ENCODE results near the gene SORCS2.
A peak's percentile ranks its signal among the peaks of the same experiment; 100 is the strongest.

SORCS2 gene

DNA sequence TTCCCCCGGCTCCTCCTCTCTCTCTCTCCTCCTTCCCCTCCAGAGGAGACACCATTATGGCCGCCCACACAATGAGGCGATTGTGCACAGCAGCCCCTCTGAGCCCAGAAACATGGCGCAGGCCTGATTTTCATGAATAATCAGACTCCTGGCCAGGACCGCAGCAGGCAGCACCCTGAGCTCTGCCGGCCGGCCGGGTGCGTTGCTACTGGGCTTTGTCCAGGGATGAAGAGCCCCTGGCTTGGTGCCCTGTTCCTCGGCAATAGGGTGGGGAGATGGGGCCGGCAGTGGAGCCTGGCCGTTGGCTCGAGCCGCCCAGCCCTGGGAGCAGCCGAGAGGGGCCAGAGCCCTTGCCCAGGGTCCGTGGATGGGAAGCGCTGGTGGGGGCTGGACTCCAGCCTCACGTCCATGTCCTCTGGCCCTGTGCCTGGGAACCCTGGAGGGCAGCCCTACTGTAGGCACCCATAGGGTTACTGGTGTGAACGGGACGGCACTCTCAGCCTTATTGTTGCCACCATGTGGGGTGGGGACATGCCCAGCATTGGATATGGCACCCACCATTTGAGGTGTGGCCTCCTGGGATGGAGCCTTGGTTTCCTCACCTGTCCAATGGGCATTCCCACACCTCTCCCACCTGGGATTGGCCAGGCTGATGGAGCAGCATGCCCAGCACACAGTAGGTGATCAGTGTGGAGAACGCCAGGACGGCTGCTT lies 103.0 kb downstream of the SORCS2 start:
- DNase-seq, result no peak

DNA sequence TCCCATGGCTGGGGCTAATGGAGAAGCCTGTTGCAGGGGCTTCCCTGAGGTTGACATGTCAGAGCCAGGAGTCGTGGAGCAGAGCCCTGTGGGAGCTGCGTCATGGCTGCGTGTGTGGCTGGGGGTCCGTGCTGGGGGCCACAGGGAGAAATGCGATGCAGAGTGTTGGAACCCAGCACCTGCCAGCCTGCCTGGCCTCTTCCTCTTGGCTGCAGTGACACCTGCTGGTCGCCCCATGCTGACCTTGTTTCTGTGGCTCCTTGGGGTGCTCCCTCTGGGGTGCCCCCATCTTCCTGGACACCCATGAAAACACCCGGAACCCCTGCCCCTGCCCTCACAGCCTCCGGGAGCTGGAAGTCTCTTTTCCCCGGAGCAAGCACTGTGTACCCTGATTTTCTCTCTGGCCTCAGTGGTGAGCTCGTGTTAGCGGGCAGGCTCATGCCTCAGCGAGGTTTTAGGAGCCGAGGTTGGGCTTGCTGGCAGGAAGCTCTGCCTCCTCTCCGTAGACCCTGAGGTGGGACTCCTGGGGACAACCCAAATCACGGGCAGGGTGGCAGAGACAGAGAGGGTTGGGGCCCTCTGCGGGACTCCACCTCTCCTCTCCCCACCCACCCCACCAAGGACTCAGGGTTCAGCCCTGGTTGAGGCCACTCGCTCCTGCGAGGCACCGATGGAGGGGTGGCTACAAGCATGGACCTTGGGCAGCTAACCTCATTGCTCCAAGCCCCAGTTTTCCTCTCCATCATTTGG lies 103.7 kb downstream of the SORCS2 start:
- peak; percentile 34 for DNase-seq

DNA sequence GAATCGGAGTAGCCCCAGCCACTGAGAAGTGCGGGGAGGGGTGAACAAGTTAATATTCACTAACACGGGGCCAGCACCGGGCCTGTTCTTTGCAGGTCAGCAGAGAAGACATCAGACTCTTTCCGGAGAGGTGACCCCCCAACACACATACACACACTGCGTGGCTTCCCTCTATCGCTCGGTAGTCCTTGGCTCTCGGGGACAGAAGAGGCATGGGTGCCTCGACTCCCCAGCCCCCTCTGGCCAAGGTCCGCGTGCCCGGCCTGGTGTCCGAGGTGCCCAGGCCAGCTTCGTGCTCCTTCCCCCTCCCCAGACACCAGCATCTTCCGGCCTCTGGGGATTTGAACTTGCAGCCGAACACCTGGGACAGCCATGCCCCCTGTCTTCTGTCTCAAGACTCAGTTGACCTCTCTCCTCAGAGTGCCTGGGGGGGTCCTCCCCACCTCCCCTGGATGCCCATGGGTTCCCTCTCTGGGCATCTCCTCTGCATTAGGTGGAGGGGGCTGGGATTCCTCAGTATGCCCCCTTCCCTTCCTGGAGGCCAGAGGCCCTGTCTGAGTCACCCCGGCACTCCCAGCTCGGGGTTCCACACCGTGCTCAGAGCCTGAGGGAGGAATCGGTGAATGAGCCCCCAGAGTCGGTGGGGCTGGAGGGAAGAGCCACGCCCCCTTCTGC lies 104.5 kb downstream of the SORCS2 start:
- no peak for DNase-seq

DNA sequence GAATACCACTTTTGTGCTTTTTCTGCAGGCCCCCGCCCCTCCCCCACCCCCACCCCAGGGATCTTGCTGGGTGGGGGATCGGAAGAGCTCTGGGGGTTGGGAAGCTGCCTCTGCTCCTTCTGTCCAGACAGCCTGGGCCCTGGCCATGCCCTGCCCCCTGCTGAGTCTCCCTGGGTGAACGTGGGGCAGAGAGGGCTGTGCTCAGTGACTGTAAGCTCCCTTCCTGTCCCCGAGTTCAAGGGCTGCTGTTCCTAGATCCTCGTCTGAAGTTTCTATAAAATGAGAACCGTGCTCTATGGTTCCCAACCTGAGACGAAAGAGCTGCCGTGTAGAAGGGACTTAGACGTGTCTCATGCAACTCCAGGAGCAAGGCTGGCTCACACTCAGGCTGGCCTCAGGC lies 105.0 kb downstream of the SORCS2 start:
- no peak for DNase-seq

DNA sequence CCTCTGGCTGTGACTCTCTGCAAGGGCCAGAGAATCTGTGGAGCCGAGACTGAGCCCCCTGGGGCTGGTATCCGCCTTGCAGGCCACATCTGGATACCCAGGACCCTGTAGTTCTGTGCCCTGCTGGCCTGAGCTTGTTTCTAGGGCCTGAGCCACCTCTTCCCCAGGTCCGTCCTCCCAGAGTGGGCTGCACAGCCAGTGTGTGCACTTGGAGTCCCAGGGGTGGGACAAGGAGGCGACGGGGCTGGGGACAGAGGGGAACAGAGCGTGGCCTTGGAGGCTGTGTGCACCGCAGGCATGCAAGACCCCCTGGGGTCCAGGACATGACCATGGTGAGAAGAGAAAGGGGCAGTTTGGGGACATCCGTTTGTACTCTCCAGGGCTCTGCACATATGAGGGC lies 105.5 kb downstream of the SORCS2 start:
- no peak for DNase-seq

DNA sequence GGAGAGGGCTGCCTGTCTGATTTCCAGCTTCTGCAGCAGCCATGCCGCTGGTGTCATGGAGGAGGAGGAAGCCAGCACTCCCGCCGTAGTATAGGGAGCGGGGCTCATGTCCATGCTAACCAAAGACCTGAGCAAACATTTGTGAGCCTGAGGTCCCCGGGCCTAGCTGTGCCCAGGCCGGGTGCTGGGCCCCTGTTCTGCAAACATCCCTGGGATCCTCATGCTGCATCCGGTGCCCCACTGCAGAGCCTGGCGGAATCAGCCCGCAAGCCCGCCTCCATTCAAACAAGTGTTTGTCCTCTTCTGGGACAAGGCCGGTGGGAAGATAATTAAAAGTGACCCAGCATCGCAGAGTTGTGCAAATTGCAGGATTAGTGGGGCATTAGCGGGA lies 106.3 kb downstream of the SORCS2 start:
- no peak for DNase-seq

DNA sequence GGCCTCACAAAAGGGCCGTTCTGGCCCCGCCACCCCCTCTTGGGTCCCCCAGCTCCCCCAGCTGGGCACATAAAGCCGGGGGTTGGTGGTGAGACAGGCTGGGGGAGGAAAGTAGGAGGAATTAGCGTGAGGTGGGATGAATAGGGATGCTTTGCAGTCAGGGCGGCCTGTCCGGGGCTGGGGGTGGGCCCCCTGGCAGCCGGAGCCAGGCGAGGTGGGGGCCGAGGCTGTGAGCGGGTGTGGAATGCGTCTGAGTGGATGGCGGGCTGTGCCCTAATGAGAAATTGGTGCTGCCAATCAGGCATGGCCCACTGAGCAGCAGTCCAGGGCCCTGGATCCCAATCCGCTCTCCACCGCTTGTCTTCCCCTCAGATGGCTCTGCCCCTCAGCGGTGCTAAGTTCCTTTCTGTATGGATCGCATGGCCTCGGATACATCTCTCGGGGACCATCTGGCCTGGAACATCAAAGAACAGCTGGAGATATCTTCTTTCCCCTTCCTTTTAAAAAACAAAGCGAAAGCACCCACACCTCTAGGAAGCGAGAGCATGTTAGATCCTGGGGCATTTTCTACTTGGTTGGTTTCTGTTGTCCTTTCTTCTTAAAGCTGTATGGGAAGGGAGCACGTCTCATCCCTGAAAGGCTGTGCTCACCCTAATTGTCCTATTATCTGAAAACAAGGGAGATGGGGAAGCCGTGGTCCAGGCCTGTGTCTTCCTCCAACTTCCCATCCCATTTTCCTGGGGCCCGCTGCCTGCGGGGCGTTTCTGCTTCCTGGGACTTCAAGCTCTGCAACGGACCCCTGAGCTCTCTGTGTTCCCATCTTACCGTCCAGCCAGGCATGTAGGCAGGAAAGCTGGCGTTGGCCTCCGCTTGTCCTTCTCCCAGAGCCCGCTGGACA lies 106.9 kb downstream of the SORCS2 start:
- no peak for DNase-seq

DNA sequence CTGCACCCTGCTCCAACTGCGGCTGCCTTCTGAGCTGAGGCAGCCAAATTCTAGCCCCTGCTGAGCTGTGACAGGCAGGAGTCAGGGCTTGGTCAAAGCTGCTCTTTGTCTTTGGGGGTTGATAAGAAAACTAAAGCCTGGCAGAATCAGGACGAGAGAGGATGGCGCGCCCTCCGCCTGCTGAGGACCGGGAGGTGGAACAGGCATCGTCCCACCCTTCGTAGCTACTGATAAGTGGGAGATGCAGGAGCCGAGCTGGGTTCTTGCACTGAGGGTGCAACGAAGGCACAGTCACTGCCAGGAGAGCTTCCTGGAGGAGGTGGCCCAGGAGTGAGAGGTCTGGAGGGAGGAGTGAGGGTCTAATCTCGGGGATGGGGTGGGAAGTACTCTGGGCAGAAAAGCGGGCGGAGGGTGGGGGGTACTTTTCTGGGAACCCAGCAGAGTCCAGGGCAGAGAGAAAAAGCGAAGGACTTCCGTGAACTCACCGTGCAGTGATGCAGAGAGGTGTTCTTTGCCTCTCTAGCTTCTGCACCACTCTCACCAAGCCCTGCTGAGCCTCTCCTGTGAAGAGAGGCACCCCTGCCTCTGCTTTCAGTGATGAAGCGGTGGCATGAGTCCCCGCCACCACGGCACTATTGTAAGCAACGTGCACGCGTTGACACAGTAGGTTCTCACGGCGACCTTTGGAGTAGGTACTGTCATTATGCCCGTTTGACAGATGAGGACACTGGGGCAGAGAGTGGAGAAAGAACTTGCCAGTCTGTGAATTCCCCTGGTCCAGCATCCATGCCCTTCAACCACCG lies 107.8 kb downstream of the SORCS2 start:
- no peak for DNase-seq

DNA sequence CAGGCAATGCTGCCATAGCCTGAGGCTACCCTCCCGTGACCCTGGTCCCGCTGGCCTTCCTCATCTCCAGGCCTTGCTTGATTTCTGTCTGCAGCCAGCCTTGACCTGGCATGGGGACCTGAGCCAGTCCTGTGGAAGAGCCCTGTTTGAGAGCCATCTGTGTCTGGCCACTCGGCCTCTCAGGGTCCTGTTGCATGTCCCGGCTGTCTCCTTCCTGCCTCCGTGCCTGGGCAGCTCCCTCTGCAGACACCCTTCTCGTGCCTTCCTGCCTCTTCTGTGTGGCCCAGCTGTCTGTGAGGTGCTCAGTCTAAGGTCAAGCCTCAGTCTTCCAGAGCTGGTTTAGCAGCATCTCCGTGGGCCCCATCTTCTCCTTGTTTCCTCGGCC lies 108.4 kb downstream of the SORCS2 start:
- no peak for DNase-seq

DNA sequence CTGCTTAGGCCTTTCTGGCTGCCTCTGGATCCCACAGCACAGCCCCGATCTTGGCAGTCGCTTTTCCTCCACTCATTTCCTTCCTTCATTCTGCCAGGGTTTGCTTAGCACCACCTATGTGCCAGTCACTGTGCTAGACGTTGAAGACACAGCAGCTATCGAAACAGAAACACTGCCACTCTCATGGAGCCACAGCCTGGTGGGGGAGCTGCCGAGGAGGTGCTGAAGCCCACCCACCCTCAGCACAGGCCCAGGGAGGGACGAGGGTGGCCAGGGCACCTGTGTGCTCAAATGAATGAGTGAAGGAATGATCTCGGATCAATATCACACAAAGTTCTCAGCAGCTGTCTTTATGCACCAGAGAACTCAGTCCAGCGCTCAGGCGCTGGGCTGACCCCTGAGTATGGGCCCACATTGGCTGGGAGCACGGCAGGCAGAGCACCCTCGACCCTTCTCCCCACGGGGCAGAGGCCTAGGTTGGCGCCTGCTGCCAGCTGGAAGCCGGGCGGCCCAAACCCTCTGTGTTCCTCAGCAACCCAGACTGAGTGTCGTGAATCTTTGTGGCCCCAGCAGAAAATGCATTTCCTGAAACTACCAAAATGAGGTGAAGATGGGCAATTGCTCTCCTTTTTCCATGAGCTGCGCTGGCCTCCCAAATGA lies 108.9 kb downstream of the SORCS2 start:
- no peak for DNase-seq

DNA sequence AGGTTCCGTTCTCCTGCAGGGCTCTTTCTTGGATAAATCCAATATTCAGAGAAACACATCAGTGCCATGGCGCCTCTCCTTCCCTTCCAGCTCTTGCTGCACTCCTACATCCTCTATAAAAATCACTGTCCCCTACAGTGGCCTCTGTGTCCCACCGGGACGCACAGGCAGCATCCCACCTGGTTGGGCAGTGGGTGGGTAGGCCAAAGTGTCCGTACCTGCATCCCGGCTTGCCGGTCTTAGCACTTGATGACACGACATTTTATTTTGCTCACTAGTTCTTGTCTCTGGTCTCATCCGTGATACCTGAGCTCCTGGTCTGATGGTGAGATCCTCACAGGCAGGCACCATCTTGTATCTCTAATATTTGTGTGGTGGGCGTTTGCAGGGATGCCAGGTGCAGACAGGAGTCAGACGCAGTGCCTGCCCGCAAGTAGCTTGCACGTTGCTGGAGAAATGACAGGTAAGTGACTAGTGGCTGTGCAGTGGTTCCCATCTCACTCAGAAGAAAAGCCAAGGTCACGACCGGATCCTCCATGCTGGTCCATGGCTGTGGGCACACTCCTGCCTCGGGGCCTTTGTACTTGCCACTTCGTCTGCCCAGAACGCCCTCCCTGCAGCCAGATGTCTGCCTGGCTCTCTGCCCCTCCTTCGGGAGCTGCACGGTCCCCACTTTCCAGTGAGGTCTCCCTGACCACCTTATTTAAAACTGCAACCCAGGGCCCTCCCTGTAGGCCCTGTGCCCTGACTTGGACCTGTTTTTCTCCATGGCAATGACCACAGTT lies 109.7 kb downstream of the SORCS2 start:
- no peak for DNase-seq

DNA sequence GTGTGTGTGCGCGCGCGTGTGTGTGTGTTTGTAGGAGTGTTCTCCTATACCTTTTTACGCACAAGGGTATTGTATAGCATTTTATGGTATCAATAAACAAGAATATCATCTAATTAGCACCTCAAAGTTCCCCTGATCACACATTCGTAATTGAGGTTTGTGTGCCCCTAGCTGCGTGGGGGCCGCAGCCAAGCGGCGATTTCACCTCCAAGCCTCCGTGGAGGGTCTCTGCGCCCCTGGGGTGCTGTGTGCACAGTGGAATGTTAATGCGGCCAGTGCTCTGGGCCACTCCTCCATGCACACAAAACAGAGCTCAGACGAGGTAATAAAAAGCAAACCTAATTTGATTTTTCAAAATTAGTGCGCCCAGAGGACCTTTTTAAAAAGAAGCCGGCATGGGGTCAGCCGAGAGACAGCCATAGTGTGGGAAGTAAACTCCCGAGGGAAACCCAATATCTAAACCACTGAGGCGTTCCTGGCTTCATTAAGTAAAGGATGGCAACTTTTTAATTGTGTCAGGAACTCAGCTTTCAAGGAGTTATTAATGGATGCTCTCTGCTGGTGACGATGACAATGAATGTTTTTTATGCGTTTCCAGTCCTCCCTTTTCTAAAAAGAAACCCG lies 110.6 kb downstream of the SORCS2 start:
- no peak for DNase-seq

DNA sequence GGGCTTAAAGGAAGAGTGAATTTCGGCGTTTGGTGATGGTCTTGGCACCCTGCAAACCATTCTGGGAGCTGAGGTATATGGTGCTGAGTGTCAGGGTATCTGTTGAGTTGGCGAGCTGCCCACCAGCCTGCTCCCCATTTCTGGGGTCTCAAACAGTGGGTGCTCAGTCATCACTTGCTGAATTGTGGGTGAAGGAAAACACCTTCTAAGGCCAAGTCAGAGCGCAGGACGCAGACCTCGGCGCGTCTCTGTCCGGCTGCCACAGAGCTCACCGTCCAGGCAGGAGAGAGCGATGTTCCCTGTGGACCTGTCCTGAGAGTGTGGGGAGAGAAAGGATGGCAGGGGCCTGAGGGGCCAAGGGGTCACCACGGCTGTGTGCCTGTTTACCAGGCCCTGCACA lies 111.2 kb downstream of the SORCS2 start:
- no peak for DNase-seq

DNA sequence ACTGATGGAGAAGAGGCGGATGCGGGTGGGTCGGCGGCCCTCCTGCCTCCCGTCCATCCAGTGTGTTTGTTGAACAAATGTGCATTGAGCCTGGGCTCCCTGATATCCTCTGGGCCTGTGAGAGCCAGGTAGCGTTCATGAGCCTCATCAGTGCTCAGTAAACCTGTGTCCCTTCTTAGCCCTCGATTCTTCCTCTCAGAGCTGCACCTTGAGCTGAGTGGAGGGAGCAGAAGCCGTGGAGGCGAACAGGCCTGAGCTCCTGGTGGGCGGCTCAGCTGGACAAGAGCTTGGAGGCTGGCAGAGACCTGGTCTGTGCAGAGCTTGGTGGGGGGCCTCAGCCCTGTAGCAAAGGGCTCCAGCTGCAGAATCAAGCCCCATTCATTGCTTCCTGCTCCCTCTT lies 112.1 kb downstream of the SORCS2 start:
- DNase-seq, result no peak

DNA sequence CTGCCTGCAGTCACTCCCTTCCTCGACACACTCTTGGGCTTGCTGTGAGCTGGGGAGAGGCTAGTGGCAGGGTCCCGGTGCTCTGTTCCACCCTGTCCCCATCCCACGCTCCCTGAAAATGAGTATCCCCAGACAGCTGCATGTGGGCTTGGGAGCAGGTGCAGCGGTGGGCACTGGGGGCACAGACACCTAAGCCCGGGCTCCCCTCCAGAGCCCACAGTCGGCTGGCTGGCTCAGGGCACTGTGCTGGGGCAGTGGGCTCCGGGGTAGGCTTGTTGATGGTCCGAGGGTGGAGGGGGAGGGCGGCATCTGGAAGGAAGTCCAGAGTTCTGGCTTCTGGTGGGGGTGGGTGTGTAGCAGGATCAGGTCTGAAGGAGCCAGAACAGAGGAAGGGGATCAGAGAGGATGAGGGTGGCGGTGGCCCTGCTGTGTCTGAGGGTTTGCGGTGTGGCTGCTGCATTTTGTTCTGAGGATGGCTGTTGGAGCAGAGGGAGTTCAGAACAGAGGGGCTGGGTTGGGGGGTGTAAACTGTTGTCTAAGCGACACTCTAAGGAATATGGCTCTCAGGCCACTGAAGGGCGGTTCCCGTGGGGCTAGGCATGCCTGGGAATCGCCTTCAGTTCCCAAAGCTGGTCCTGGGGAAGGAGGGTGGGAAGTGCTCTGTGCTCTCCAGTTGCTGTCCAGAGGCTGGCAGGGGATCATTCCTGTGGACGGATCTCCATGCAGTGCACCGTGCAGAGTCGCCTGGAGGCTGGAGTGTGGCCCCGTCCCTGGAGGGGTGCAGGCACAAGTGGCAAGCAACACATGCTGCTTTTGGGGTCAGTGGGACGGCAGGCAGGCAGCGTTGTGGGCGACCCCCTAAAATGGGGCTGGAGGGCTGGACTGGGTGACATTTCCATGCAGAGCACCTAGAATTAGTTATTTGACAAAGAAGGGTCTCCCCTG lies 114.0 kb downstream of the SORCS2 start:
- DNase-seq, result no peak

DNA sequence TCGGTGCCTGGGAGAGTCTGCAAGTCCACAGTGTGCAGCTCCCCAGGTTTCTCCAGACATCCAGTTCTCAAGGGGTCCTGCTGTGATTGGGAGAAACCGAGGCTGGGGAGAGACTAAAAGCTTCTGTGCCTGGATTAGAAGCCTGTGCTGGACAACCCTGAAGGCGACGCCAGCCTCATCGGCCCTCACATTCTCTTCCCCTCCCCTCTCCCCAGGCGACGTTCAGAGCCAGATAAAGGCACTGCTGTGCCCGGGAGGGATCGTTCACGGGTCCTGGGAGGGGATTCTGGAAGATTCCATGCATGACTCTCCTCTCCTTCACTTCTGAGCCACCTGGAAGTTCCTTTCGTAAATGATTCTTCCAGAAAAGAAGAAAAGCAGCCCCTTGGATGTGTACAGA lies 114.6 kb downstream of the SORCS2 start:
- no peak for DNase-seq

DNA sequence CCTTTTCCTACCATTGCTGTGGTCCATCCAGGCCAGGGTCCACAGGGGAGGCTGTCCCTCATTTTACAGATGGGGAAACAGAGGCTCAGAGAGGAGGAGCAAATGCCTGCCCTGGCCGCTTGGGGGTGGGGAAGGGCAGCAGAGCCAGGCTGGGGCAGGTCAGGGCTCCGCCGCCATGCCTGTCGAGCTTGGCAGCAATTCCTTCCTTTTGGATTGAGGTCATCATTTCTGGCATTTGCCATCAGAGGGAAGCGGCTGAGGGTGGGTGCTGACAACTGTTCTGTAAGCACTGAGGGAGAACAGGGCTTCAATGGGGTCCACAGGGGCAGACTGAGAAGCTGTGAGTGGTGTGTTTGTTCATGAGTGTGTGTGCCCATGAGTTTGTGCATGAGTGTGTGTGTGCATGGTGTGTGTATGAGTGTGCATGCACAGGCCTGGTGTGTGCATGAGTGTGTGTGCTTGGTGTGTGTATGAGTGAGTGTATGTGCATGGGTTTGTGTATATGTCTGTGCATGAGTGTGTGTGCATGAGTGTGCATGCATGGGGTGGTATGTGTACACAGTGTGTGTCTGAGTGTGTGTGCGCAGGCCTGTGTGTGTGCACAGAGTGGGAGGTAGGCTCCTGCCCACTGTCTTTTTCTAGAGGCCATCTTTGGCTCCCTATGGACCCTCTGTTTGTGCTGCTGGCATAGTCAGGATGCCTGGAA lies 115.2 kb downstream of the SORCS2 start:
- DNase-seq, result no peak

DNA sequence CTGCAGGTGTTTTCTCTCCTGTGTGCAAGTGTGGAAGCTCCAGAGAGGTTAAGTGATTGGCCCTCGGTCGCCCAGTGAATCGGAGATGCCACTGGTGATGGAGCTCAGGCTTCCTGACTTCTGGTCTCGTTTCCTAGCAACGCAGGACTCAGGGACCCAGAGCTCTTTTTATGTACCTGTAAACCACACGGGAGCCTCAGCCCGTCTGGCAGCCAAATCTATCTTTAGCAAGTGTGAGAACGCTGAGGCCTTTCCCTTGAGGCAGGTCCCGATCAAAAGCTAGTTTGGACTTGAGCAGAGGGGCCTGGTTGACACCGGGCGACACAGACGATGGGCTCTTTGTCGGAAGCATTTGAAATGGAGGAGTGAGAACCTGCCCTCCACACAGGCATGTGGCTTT lies 116.8 kb downstream of the SORCS2 start:
- DNase-seq, result no peak
